Large intestine (tissue), 3 donors: ENCODE measurements around the gene DUSP1. TPM values are rescaled to one million over a fixed set of nuclear protein-coding genes. Genes with fewer than 3 reads are reported as not detected.

Experiments used
- DNase-seq, 2 donors: peaks; one replicate each; pipeline versions ENCODE4 v3.0.0 to v3.0.0-alpha.2; 2013
- H3K27ac ChIP-seq: one replicate; pipeline ENCODE4 v1.5.1; 2013; ENCODE audit warnings: low read length
- H3K27me3 ChIP-seq: 2 replicates; pipeline ENCODE4 v1.6.1; 2013; ENCODE audit warnings: low read length; ENCODE audit not compliant: control insufficient read depth, insufficient read depth
- H3K36me3 ChIP-seq: 2 replicates; pipeline ENCODE4 v1.6.1; 2013; ENCODE audit warnings: low read length; ENCODE audit not compliant: control insufficient read depth, insufficient read depth
- H3K4me1 ChIP-seq: one replicate; pipeline ENCODE4 v1.6.1; 2013; ENCODE audit warnings: low read length; ENCODE audit not compliant: control insufficient read depth, insufficient read depth
- H3K4me3 ChIP-seq: one replicate; pipeline ENCODE4 v1.5.1; 2013; ENCODE audit warnings: low read length
- H3K9me3 ChIP-seq: one replicate; pipeline ENCODE4 v1.6.1; 2013; ENCODE audit warnings: mild to moderate bottlenecking, low read depth, low read length, moderate library complexity; ENCODE audit not compliant: control insufficient read depth
- WGBS: methylation state at CpG from one replicate; pipeline ENCODE4 v1.1.5; 2013; ENCODE audit warnings: low lambda C conversion rate; ENCODE audit not compliant: insufficient coverage; 5-methylcytosine and 5-hydroxymethylcytosine counted together
- polyA plus RNA-seq: library from polyadenylated mRNA; unstranded; fragments of 120-200 nt; gene quantifications from one replicate; pipeline ENCODE4 v1.2.1, GENCODE V29; 2013

The DUSP1 gene
- polyA plus RNA-seq, 1 donor, result 197 TPM

DNA sequence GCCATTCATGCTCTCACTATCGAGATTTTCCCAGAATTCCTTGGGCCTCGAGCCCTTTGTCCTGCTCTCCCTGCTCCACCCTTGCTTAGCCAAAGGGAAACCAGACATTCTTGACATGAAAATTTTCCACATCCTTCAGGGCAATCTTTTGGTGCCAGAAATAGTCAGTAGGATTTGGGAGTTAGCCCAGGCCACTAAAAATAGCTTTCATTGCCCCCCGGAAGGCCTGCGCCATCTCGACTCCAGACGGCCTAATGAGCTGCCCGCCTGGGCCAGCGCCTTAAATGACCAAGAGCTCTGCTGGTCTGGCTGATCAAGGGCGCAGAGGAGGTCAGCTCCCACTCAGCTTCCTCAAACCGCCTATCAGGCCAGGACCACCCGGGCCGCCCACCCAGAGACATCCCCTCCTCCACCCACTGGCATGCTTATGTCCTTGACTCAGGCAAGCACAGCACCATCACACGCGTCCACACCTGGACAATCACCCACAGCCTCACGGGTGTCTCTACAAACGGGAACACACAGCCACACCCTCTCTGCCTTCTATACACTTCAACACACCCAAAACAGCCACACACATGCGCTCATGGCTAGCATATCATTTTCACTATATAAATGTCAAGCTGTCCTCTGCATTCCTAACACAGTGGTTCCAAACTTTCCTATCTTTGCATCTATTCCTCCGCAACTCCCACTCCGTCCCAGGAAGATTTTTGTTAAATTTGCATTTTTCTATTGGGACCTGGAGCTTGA lies 20.9 kb downstream of the DUSP1 start:
- WGBS, result 100% methylated on average over 2 of the region's 19 CpGs
- Histone ChIP-seq H3K4me3 (no peak overlapping the region), H3K36me3 (no peaks in the 10 kb centered on the region), H3K9me3 (peaks cover 7% of the 10 kb centered on the region), H3K27me3 (peaks cover 7% of the 10 kb centered on the region), H3K4me1 (no peaks in the 10 kb centered on the region), H3K27ac (no peak overlapping the region)
- DNase-seq, result no peak

- no peak overlapping the region for H3K4me3 ChIP-seq
- H3K4me1 ChIP-seq, result no peaks in the 10 kb centered on the region
- peaks cover 7% of the 10 kb centered on the region for H3K9me3 ChIP-seq
- H3K36me3 ChIP-seq, result no peaks in the 10 kb centered on the region
- 89% methylated on average over 5 of the region's 7 CpGs for WGBS
- peaks cover 7% of the 10 kb centered on the region for H3K27me3 ChIP-seq
- H3K27ac ChIP-seq, result no peak overlapping the region
- no peak for DNase-seq
Measured at GRCh38 chr5:172749076-172749475, 21.9 kb downstream of the DUSP1 start.

GRCh38 chr5:172748341-172748843 lies 22.6 kb downstream of the DUSP1 start:
- H3K4me1 ChIP-seq, result no peaks in the 10 kb centered on the region

GRCh38 chr5:172747471-172747870 lies 23.5 kb downstream of the DUSP1 start:
- Histone ChIP-seq H3K4me3 (no peak overlapping the region), H3K27ac (no peak overlapping the region), H3K9me3 (peaks cover 7% of the 10 kb centered on the region), H3K4me1 (no peaks in the 10 kb centered on the region), H3K27me3 (peaks cover 7% of the 10 kb centered on the region), H3K36me3 (no peaks in the 10 kb centered on the region)
- DNase-seq, result no peak
- 0% methylated on average over 1 of the region's 3 CpGs for WGBS

More at GRCh38 chr5:172748341-172748843, 22.6 kb downstream of the DUSP1 start:
- Histone ChIP-seq H3K4me3 (no peak overlapping the region), H3K36me3 (no peaks in the 10 kb centered on the region), H3K27ac (peak overlapping the region; percentile 24), H3K9me3 (peaks cover 7% of the 10 kb centered on the region), H3K27me3 (peaks cover 7% of the 10 kb centered on the region)
- no CpG with 5 or more reads among the region's 36 CpGs for WGBS
- DNase-seq, result peak in 1 of 2 donors; percentile 53

- Histone ChIP-seq H3K9me3 (peaks cover 7% of the 10 kb centered on the region), H3K27ac (no peak overlapping the region), H3K27me3 (peaks cover 7% of the 10 kb centered on the region), H3K4me1 (no peaks in the 10 kb centered on the region), H3K4me3 (no peak overlapping the region), H3K36me3 (no peaks in the 10 kb centered on the region)
- no CpG with 5 or more reads among the region's 3 CpGs for WGBS
- DNase-seq, result no peak
Measured at GRCh38 chr5:172746725-172747124, 24.3 kb downstream of the DUSP1 start.

DNA sequence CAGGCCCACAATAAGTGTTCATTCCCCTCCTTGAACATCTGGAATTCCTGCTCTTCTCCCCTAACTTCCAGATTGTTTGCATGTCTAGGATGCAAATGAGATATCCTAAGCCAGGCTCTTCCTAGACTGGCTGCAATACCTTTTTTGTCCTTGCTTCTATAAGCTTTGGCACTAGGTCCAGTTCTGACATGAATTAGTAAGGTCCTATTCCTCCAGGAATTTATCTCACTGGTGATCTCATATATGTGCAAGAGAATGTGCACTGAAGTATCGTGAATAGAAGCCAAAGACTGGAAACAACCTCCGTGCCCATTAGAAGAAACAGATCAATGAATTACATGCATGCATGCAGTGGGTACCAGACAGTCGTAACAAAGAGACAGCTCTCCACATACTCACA lies 25.2 kb downstream of the DUSP1 start:
- WGBS, result 100% methylated on average over 1 of the region's 3 CpGs
- Histone ChIP-seq H3K27me3 (peaks cover 7% of the 10 kb centered on the region), H3K4me3 (no peak overlapping the region), H3K27ac (peak overlapping the region; percentile 51), H3K36me3 (no peaks in the 10 kb centered on the region), H3K4me1 (no peaks in the 10 kb centered on the region), H3K9me3 (peaks cover 7% of the 10 kb centered on the region)
- no peak for DNase-seq

DNA sequence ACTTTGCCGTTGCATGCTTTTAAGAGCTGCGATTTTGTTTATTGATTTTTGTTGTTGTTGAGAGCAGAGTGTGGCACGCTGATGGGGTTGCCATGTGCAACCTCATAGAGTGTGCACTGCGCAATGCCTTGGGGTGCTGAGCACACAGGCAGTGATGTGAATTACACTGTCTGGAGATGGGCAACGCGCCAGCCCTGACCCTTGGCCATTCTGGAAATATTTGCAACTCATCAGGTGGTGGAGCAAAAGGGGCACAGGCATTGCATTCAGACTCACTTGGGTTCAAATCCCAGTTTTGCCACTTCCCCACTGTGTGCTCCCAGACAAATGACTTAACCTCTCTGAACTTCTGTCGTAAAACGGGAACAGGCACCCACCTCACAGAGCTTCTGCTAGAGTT lies 25.6 kb downstream of the DUSP1 start:
- 65% methylated on average over 2 of the region's 8 CpGs for WGBS
- peaks cover 7% of the 10 kb centered on the region for H3K27me3 ChIP-seq
- no peak for DNase-seq
- no peaks in the 10 kb centered on the region for H3K4me1 ChIP-seq
- peaks cover 7% of the 10 kb centered on the region for H3K9me3 ChIP-seq
- no peaks in the 10 kb centered on the region for H3K36me3 ChIP-seq
- no peak overlapping the region for H3K27ac ChIP-seq
- no peak overlapping the region for H3K4me3 ChIP-seq

DNA sequence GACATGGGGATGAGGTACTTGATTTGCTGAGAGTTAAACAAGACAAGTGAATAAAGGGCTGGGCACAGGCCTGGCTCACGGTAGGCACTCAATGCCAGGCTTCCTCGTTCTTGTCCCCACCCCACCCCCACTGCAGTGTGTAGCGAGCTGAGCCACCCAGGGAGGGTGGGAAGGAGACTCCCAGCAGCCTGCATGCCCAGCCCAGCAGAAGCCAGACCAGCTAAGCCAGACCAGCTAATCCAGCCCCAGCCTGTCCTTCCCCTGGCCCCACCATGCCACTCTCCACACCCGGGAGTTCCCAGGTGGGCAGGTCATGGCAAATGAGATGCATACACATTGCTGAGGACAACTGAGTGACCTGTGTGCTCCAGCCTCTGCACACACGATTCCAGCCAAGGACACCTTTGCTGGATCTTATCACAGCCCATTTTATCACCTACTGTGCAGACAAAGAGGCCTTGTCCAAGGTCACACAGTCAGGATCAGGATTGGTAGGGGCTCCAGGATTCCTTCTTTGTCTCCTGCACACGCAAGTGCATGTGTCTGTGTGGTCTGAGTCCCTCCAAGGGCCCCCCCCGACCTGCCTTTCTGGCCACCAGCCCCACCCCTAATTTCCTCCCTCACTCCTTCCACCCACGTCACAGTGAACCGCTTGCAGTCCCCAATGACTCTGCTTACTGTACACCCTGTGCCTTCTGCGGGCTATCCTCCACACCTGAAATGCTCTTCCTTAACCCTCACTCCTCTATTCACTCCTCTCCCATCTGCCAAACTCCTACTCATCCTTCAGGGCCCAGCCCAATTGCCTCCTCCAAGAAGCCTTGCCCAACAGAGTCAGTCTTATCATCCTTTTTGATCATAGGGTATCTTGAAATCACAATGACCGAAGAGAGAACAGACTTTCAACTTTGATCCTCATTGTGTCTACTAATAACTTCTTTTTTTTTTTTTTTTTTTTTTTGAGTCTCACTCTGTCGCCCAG lies 26.6 kb downstream of the DUSP1 start:
- Histone ChIP-seq H3K27me3 (peaks cover 7% of the 10 kb centered on the region), H3K27ac (no peak overlapping the region), H3K9me3 (peaks cover 7% of the 10 kb centered on the region), H3K4me3 (no peak overlapping the region), H3K36me3 (no peaks in the 10 kb centered on the region), H3K4me1 (no peaks in the 10 kb centered on the region)
- DNase-seq, result no peak
- WGBS, result no CpG with 5 or more reads among the region's 12 CpGs

GRCh38 chr5:172743112-172743959 lies 27.7 kb downstream of the DUSP1 start:
- H3K4me1 ChIP-seq, result no peaks in the 10 kb centered on the region
- no peak overlapping the region for H3K4me3 ChIP-seq
- H3K27ac ChIP-seq, result no peak overlapping the region
- WGBS, result no CpG with 5 or more reads among the region's 7 CpGs
- H3K27me3 ChIP-seq, result peaks cover 4% of the 10 kb centered on the region
- DNase-seq, result no peak
- peaks cover 4% of the 10 kb centered on the region for H3K9me3 ChIP-seq
- no peaks in the 10 kb centered on the region for H3K36me3 ChIP-seq

DNA sequence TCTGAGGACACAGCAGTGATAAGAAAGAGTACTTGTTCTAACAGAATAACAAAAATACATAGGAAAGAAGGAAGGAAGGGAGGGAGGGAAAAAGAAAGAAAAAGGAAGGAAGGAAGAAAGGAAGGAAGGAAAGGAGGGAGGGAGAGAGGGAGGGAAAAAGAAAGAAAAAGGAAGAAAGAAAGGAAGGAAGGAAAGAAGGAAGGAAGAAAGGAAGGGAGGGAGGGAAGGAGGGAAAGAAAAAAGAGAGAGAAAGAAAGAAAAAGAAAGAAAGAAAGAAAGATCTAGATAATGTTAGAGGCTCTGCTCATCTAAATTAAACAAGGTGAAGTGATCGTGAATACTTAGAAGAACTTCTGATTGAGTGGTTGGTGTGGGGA lies 29.8 kb downstream of the DUSP1 start:
- Histone ChIP-seq H3K9me3 (no peaks in the 10 kb centered on the region), H3K36me3 (no peaks in the 10 kb centered on the region), H3K4me1 (peaks cover 3% of the 10 kb centered on the region), H3K27ac (no peak overlapping the region), H3K27me3 (no peaks in the 10 kb centered on the region), H3K4me3 (no peak overlapping the region)
- no CpG with 5 or more reads among the region's 1 CpG for WGBS
- no peak for DNase-seq
